Head of caudate nucleus (tissue), 42 donors: ENCODE results near the gene GLIPR1L2.
"Not testable (repeated sequence)": the region's sequence is repeated elsewhere in the genome, so short reads cannot be mapped to it uniquely, and the experiment has no call there.

ENCODE experiments used
- DNase-seq, 42 donors: peaks; one replicate each; pipeline versions ENCODE4 v3.0.0 to v3.0.0-alpha.2; 2020 to 2021; ENCODE audit warnings: mixed read lengths in 7 of 42
- intact Hi-C: fragments of 100-400 bp; cut with DNase I; formaldehyde crosslinking; loops from one replicate; pipeline ENCODE4 v1.15.0; 2022

Gene GLIPR1L2

GRCh38 chr12:75390899-75391538 lies at the start of gene GLIPR1L2:
Gene GLIPR1L2, plus strand, starts transcription at chr12:75391089. Its CDS starts 28 bp downstream, at chr12:75391117.
- peak; percentile 90 to 98 (median 96) for DNase-seq

GRCh38 chr12:75341873-75342272 lies 49.0 kb upstream of the GLIPR1L2 start:
- no peak for DNase-seq
- intact Hi-C loops: no loop called here

More at GRCh38 chr12:75390899-75391538, at the start of gene GLIPR1L2:
- intact Hi-C loops: loop anchor here (1.0 to 10.0 kb wide), 2 partner anchors 57 to 114 kb away; partner anchors contain the start of gene GLIPR1L1

- intact Hi-C loops: no loop called here
Observed at GRCh38 chr12:75345531-75345930, 45.4 kb upstream of the GLIPR1L2 start.

GRCh38 chr12:75346215-75346614 lies 44.7 kb upstream of the GLIPR1L2 start:
- intact Hi-C loops, DNase-seq: not testable (repeated sequence)

More at GRCh38 chr12:75345531-75345930, 45.4 kb upstream of the GLIPR1L2 start:
- DNase-seq: no peak

- intact Hi-C loops: no loop called here
- peak in 9 of 42 donors; percentile 3 to 40 (median 15) for DNase-seq
Observed at GRCh38 chr12:75349946-75350345, 40.9 kb upstream of the GLIPR1L2 start.

GRCh38 chr12:75350413-75350812 lies 40.5 kb upstream of the GLIPR1L2 start:
- intact Hi-C loops: no loop called here
- no peak for DNase-seq

GRCh38 chr12:75354011-75354410 lies 36.9 kb upstream of the GLIPR1L2 start:
- intact Hi-C loops: no loop called here
- DNase-seq: no peak

- DNase-seq: no peak
- intact Hi-C loops: no loop called here
Observed at GRCh38 chr12:75360920-75361319, 30.0 kb upstream of the GLIPR1L2 start.

GRCh38 chr12:75361408-75361807 lies 29.5 kb upstream of the GLIPR1L2 start:
- intact Hi-C loops: no loop called here
- no peak for DNase-seq

GRCh38 chr12:75364919-75365318 lies 26.0 kb upstream of the GLIPR1L2 start:
- DNase-seq: no peak

GRCh38 chr12:75366629-75367028 lies 24.3 kb upstream of the GLIPR1L2 start:
- DNase-seq: no peak
- intact Hi-C loops: no loop called here

More at GRCh38 chr12:75364919-75365318, 26.0 kb upstream of the GLIPR1L2 start:
- intact Hi-C loops: no loop called here

GRCh38 chr12:75374971-75375370 lies 15.9 kb upstream of the GLIPR1L2 start:
- intact Hi-C loops: no loop called here
- DNase-seq: no peak

- DNase-seq: no peak
- intact Hi-C loops: no loop called here
Observed at GRCh38 chr12:75378354-75378753, 12.5 kb upstream of the GLIPR1L2 start.

GRCh38 chr12:75389061-75389460 lies 1.8 kb upstream of the GLIPR1L2 start:
- no peak for DNase-seq
- intact Hi-C loops: no loop called here

GRCh38 chr12:75389706-75390105 lies 1.2 kb upstream of the GLIPR1L2 start:
- DNase-seq: no peak

GRCh38 chr12:75390156-75390898 lies 562 bp upstream of the GLIPR1L2 start:
- intact Hi-C loops: loop anchor here (1.0 to 10.0 kb wide), 2 partner anchors 56 to 114 kb away; partner anchors contain the start of gene GLIPR1L1

More at GRCh38 chr12:75389706-75390105, 1.2 kb upstream of the GLIPR1L2 start:
- intact Hi-C loops: loop anchor here (1.0 to 10.0 kb wide), 2 partner anchors 55 to 115 kb away; partner anchors contain the start of gene GLIPR1L1

GRCh38 chr12:75404231-75404630 lies 13.3 kb downstream of the GLIPR1L2 start:
- intact Hi-C loops: no loop called here
- no peak for DNase-seq

More at GRCh38 chr12:75390156-75390898, 562 bp upstream of the GLIPR1L2 start:
- DNase-seq: no peak

GRCh38 chr12:75407683-75408082 lies 16.8 kb downstream of the GLIPR1L2 start:
- no peak for DNase-seq
- intact Hi-C loops: no loop called here

- intact Hi-C loops: no loop called here
- DNase-seq: no peak
Observed at GRCh38 chr12:75409830-75410229, 18.9 kb downstream of the GLIPR1L2 start.

- intact Hi-C loops: no loop called here
- DNase-seq: no peak
Observed at GRCh38 chr12:75414671-75415070, 23.8 kb downstream of the GLIPR1L2 start.
